ENCODE results near the gene HDHD2.

The HDHD2 gene

GRCh38 chr18:47062471-47062870, 87.8 kb downstream of the HDHD2 start:
- DNase-seq (ENCODE audit: low read depth in 2 of 2) = no peak

Data from fibroblast of skin of left quadriceps (primary cell).